Astrocyte (in vitro differentiated cells and primary cell): Measurements from ENCODE around the gene CALCOCO1. TPM values are rescaled to one million over a fixed set of nuclear protein-coding genes. Genes with fewer than 3 reads are reported as not detected.
A peak's percentile ranks its signal among the peaks of the same experiment; 100 is the strongest.

ENCODE experiments used
- DNase-seq: peaks from one replicate; pipeline ENCODE4 v3.0.0-alpha.2; 2010; ENCODE audit warnings: low read depth
- FAIRE-seq: peaks from 2 replicates; lab custom pipeline; 2011; peaks lifted over from hg19 to GRCh38; lab: Jason Lieb, UNC
- H2AFZ ChIP-seq: 2 replicates; pipeline ENCODE4 v1.6.0; 2012; ENCODE audit warnings: low read depth, low read length, inconsistent platforms
- H3K27ac ChIP-seq: 2 replicates; pipeline ENCODE4 v1.5.1; 2011; ENCODE audit warnings: low read depth, low read length, inconsistent platforms
- H3K27me3 ChIP-seq: 2 replicates; pipeline ENCODE4 v1.6.0; 2011; ENCODE audit warnings: low read length, inconsistent platforms; ENCODE audit not compliant: insufficient read depth
- H3K36me3 ChIP-seq: 2 replicates; pipeline ENCODE4 v1.5.1; 2011; ENCODE audit warnings: low read length, inconsistent platforms; ENCODE audit not compliant: insufficient read depth
- H3K4me1 ChIP-seq: 2 replicates; pipeline ENCODE4 v1.5.1; 2011; ENCODE audit warnings: low read length, inconsistent platforms; ENCODE audit not compliant: insufficient read depth
- H3K4me2 ChIP-seq: 2 replicates; pipeline ENCODE4 v1.6.0; 2012; ENCODE audit warnings: low read length, inconsistent platforms
- H3K4me3 ChIP-seq: 2 replicates; pipeline ENCODE4 v1.5.1; 2011; ENCODE audit warnings: low read depth, mild to moderate bottlenecking, low read length, inconsistent platforms; ENCODE audit not compliant: insufficient read depth
- H3K79me2 ChIP-seq: 2 replicates; pipeline ENCODE4 v1.6.0; 2012; ENCODE audit warnings: mild to moderate bottlenecking, low read length, inconsistent platforms; ENCODE audit not compliant: insufficient read depth
- H3K9ac ChIP-seq: 2 replicates; pipeline ENCODE4 v1.6.0; 2012; ENCODE audit warnings: mild to moderate bottlenecking, low read length, inconsistent platforms
- H3K9me3 ChIP-seq: 2 replicates; pipeline ENCODE4 v1.5.1; 2012; ENCODE audit warnings: low read depth, mild to moderate bottlenecking, low read length, inconsistent platforms; ENCODE audit not compliant: insufficient read depth
- H4K20me1 ChIP-seq: 2 replicates; pipeline ENCODE4 v1.6.0; 2012; ENCODE audit warnings: low read length, inconsistent platforms; ENCODE audit not compliant: insufficient read depth
- H3K27ac Mint-ChIP-seq: one replicate; pipeline ENCODE4 v1.8.0; 2021; ENCODE audit warnings: mild to moderate bottlenecking, mixed read lengths; ENCODE audit not compliant: unreplicated experiment
- H3K27me3 Mint-ChIP-seq: one replicate; pipeline ENCODE4 v1.8.0; 2021; ENCODE audit warnings: low read depth, mixed read lengths; ENCODE audit not compliant: unreplicated experiment
- H3K36me3 Mint-ChIP-seq: one replicate; pipeline ENCODE4 v1.8.0; 2021; ENCODE audit warnings: low read depth, mixed read lengths; ENCODE audit not compliant: unreplicated experiment
- H3K4me1 Mint-ChIP-seq: one replicate; pipeline ENCODE4 v1.8.0; 2021; ENCODE audit warnings: low read depth, mixed read lengths; ENCODE audit not compliant: unreplicated experiment
- H3K4me3 Mint-ChIP-seq: one replicate; pipeline ENCODE4 v1.8.0; 2021; ENCODE audit warnings: mild to moderate bottlenecking, moderate library complexity, mixed read lengths; ENCODE audit not compliant: unreplicated experiment
- H3K9me3 Mint-ChIP-seq: one replicate; pipeline ENCODE4 v1.8.0; 2021; ENCODE audit warnings: mild to moderate bottlenecking, mixed read lengths; ENCODE audit not compliant: unreplicated experiment
- CTCF ChIP-seq: IDR thresholded peaks from 2 replicates; pipeline ENCODE4 v1.5.1; 2011; ENCODE audit warnings: low read depth, mild to moderate bottlenecking, inconsistent platforms, low read length, moderate library complexity; ENCODE audit not compliant: insufficient read depth
- EZH2 ChIP-seq: IDR thresholded peaks from 2 replicates; pipeline ENCODE4 v1.6.1; 2012; ENCODE audit warnings: mild to moderate bottlenecking, low read length, inconsistent platforms; ENCODE audit not compliant: insufficient read depth
- total RNA-seq: library from RNA; stranded (reverse); gene quantifications from 2 replicates; pipeline ENCODE4 v1.2.1, GENCODE V29; 2021

CALCOCO1 gene
- total RNA-seq, 1 donor from 2014 or later = 85.2 TPM

- no peaks in the 10 kb centered on the region for H3K36me3 ChIP-seq
- H3K79me2 ChIP-seq = no peaks in the 10 kb centered on the region
- no peak overlapping the region for H3K27ac ChIP-seq
- DNase-seq = no peak
- no peak overlapping the region for H3K4me3 ChIP-seq
- Mint-ChIP-seq H3K36me3 (no peaks in the 10 kb centered on the region), H3K9me3 (no peaks in the 10 kb centered on the region), H3K27me3 (peaks cover 53% of the 10 kb centered on the region), H3K4me1 (peaks cover 3% of the 10 kb centered on the region), H3K4me3 (peak overlapping the region; percentile 25), H3K27ac (no peak overlapping the region)
- no peak overlapping the region for H3K4me2 ChIP-seq
- no peak for FAIRE-seq
- H3K4me1 ChIP-seq = peaks cover 4% of the 10 kb centered on the region
- peaks cover 71% of the 10 kb centered on the region for H3K27me3 ChIP-seq
- H2AFZ ChIP-seq = no peak overlapping the region
- H3K9me3 ChIP-seq = no peaks in the 10 kb centered on the region
- TF ChIP-seq EZH2 = peak; percentile 87
- no peak for TF ChIP-seq CTCF
- H3K9ac ChIP-seq = no peak overlapping the region
- peaks cover 8% of the 10 kb centered on the region for H4K20me1 ChIP-seq
These were observed 11.4 kb upstream of the CALCOCO1 start for GRCh38 chr12:53738406-53739213.

DNA sequence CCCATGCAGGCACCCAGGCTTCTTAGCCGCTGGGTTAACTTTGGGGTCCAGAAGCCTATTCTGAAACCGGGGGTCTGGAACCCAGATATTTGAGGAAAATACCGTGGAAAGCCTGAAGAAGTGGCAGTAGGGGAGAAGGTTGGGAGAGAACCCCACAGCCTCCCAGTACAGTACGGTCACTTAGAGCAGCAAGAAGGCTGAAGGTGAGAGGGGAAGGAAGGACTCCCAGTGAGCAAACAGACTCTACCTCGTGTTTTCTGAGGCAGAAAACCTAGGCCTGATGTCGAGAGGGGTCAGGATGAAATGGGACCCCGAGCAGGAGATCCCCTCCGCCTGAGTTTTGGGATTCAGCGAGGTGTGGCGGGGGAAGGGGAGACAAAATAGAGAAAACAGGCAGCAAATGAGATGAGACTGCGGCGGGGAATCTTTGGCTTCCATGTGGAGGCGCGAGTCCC, 10.7 kb upstream of the CALCOCO1 start:
- FAIRE-seq (no peak), DNase-seq (no peak)
- no peaks in the 10 kb centered on the region for H3K36me3 ChIP-seq
- no peak overlapping the region for H3K4me3 ChIP-seq
- no peak overlapping the region for H2AFZ ChIP-seq
- Mint-ChIP-seq H3K27me3 (peaks cover 57% of the 10 kb centered on the region), H3K36me3 (no peaks in the 10 kb centered on the region), H3K4me1 (peaks cover 3% of the 10 kb centered on the region), H3K9me3 (no peaks in the 10 kb centered on the region), H3K27ac (no peak overlapping the region), H3K4me3 (no peak overlapping the region)
- H4K20me1 ChIP-seq = peaks cover 9% of the 10 kb centered on the region
- no peaks in the 10 kb centered on the region for H3K9me3 ChIP-seq
- peaks cover 10% of the 10 kb centered on the region for H3K4me1 ChIP-seq
- H3K4me2 ChIP-seq = no peak overlapping the region
- peaks cover 68% of the 10 kb centered on the region for H3K27me3 ChIP-seq
- H3K27ac ChIP-seq = no peak overlapping the region
- H3K9ac ChIP-seq = no peak overlapping the region
- no peak for TF ChIP-seq CTCF
- no peak for TF ChIP-seq EZH2
- H3K79me2 ChIP-seq = no peaks in the 10 kb centered on the region
